GM12873 (cell line): ENCODE results near the gene COL4A5.

ENCODE experiments used
- CTCF ChIP-seq: IDR thresholded peaks from 2 replicates; pipeline ENCODE4 v1.5.1; 2012; ENCODE audit warnings: low read depth, mild to moderate bottlenecking, moderate library complexity, low read length, control low read depth; ENCODE audit not compliant: insufficient read depth; ENCODE audit errors: missing control alignments

COL4A5 gene

GRCh38 chrX:108584617-108585211 is 145.1 kb downstream of the COL4A5 start:
- peak; percentile 65 for TF ChIP-seq CTCF

GRCh38 chrX:108590496-108590895 is 150.9 kb downstream of the COL4A5 start:
- TF ChIP-seq CTCF, result no peak

GRCh38 chrX:108601276-108601675 is 161.6 kb downstream of the COL4A5 start:
- TF ChIP-seq CTCF, result no peak

GRCh38 chrX:108610141-108610540 is 170.5 kb downstream of the COL4A5 start:
- no peak for TF ChIP-seq CTCF

- no peak for TF ChIP-seq CTCF
These were observed 175.0 kb downstream of the COL4A5 start for GRCh38 chrX:108614616-108615015.

GRCh38 chrX:108640817-108641216 is 201.2 kb downstream of the COL4A5 start:
- TF ChIP-seq CTCF, result no peak

- TF ChIP-seq CTCF, result no peak
These were observed 202.1 kb downstream of the COL4A5 start for GRCh38 chrX:108641589-108642272.
